IPS-20b (cell line): ENCODE data around the gene SLC25A22.
A peak's percentile ranks its signal among the peaks of the same experiment; 100 is the strongest.

Experiments used
- H3K27ac ChIP-seq: one replicate; pipeline ENCODE4 v1.5.1; 2013; ENCODE audit warnings: low read length
- H3K27me3 ChIP-seq: 2 replicates; pipeline ENCODE4 v1.6.1; 2013; ENCODE audit warnings: mild to moderate bottlenecking, low read length, inconsistent platforms; ENCODE audit not compliant: insufficient read depth
- H3K36me3 ChIP-seq: 2 replicates; pipeline ENCODE4 v1.6.1; 2013; ENCODE audit warnings: low read depth, mild to moderate bottlenecking, inconsistent platforms, low read length, moderate library complexity; ENCODE audit not compliant: insufficient read depth
- H3K4me1 ChIP-seq: 2 replicates; pipeline ENCODE4 v1.6.1; 2013; ENCODE audit warnings: mild to moderate bottlenecking, control low read depth, inconsistent platforms, low read length, moderate library complexity; ENCODE audit not compliant: insufficient read depth
- H3K4me3 ChIP-seq: 2 replicates; pipeline ENCODE4 v1.5.1; 2013; ENCODE audit warnings: mild to moderate bottlenecking, low read length, inconsistent platforms
- H3K9ac ChIP-seq: 2 replicates; pipeline ENCODE4 v1.6.1; 2013; ENCODE audit warnings: low read depth, mild to moderate bottlenecking, inconsistent platforms, low read length, moderate library complexity
- H3K9me3 ChIP-seq: 2 replicates; pipeline ENCODE4 v1.6.1; 2013; ENCODE audit warnings: mild to moderate bottlenecking, low read depth, low read length, inconsistent platforms; ENCODE audit not compliant: insufficient read depth

SLC25A22 gene

GRCh38 chr11:762421-763072 is 35.5 kb downstream of the SLC25A22 start:
- no peak overlapping the region for H3K4me3 ChIP-seq
- no peaks in the 10 kb centered on the region for H3K9me3 ChIP-seq
- no peak overlapping the region for H3K27ac ChIP-seq
- H3K4me1 ChIP-seq, result no peaks in the 10 kb centered on the region
- peaks cover 95% of the 10 kb centered on the region for H3K36me3 ChIP-seq
- no peak overlapping the region for H3K9ac ChIP-seq
- no peaks in the 10 kb centered on the region for H3K27me3 ChIP-seq

DNA sequence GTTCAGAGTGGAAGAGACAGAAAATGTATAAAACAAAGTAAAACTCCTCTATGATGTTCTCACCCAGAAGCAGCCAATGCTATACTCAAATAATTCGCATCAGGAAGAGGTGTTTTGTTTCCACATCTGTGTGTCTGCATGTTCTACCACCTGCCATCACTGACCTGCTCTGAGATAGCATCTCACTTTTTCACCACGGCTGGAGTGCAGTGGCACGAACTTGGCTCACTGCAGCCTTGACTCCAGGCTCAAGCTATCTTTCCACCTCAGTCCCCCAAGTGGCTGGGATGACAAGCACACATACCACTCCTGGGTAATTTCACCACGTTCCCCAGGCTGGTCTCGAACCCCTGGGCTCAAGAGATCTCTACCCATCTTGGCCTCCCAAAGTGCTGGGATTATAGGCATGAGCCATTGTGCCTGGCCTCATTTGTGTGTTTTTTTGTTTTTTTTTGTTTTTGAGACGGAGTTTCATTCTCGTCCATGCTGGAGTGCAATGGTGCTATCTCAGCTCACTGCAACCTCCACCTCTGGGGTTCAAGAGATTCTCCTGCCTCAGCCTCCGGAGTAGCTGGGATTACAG is 36.5 kb downstream of the SLC25A22 start:
- H3K9ac ChIP-seq, result no peak overlapping the region

GRCh38 chr11:760236-760635 is 37.8 kb downstream of the SLC25A22 start:
- peaks cover 96% of the 10 kb centered on the region for H3K36me3 ChIP-seq
- H3K9ac ChIP-seq, result no peak overlapping the region

More for the DNA sequence above, 36.5 kb downstream of the SLC25A22 start:
- Histone ChIP-seq H3K36me3 (peaks cover 96% of the 10 kb centered on the region), H3K4me1 (no peaks in the 10 kb centered on the region), H3K27me3 (no peaks in the 10 kb centered on the region), H3K4me3 (no peak overlapping the region), H3K27ac (no peak overlapping the region), H3K9me3 (no peaks in the 10 kb centered on the region)

GRCh38 chr11:749731-750130 is 48.4 kb downstream of the SLC25A22 start:
- H3K4me1 ChIP-seq, result peaks cover 7% of the 10 kb centered on the region; the same call in 1 of the 2 replicates
- H3K9me3 ChIP-seq, result no peaks in the 10 kb centered on the region
- H3K36me3 ChIP-seq, result peaks cover 9% of the 10 kb centered on the region; the same call in 1 of the 2 replicates
- no peak overlapping the region for H3K4me3 ChIP-seq
- no peak overlapping the region for H3K27ac ChIP-seq
- H3K9ac ChIP-seq, result no peak overlapping the region
- H3K27me3 ChIP-seq, result no peaks in the 10 kb centered on the region

More at GRCh38 chr11:760236-760635, 37.8 kb downstream of the SLC25A22 start:
- Histone ChIP-seq H3K27ac (no peak overlapping the region), H3K4me3 (no peak overlapping the region), H3K4me1 (no peaks in the 10 kb centered on the region), H3K27me3 (no peaks in the 10 kb centered on the region), H3K9me3 (no peaks in the 10 kb centered on the region)

DNA sequence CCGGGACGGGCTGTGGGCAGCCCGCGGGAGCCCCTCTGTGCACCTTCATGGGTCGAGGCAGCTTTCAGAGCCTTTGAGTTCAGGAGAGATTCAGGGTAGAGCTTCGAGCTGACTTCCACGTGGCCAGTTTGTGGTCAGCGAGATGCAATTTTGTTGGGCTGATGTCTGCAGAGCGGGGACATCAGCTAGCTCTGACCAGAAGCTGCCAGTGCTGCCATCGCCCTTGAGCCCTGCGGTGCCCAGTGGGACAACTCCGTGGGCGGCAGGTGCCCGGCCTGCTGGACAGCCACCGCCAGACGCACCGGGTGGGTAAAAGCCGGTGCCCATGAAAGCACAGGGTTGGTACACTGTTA is 50.1 kb downstream of the SLC25A22 start:
- H3K9ac ChIP-seq, result peak overlapping the region; percentile 94
- peaks cover 9% of the 10 kb centered on the region; the same call in 1 of the 2 replicates for H3K36me3 ChIP-seq
- H3K9me3 ChIP-seq, result no peaks in the 10 kb centered on the region
- no peak overlapping the region for H3K27ac ChIP-seq
- no peaks in the 10 kb centered on the region for H3K27me3 ChIP-seq
- peaks cover 7% of the 10 kb centered on the region; the same call in 1 of the 2 replicates for H3K4me1 ChIP-seq
- H3K4me3 ChIP-seq, result peak overlapping the region; percentile 86

DNA sequence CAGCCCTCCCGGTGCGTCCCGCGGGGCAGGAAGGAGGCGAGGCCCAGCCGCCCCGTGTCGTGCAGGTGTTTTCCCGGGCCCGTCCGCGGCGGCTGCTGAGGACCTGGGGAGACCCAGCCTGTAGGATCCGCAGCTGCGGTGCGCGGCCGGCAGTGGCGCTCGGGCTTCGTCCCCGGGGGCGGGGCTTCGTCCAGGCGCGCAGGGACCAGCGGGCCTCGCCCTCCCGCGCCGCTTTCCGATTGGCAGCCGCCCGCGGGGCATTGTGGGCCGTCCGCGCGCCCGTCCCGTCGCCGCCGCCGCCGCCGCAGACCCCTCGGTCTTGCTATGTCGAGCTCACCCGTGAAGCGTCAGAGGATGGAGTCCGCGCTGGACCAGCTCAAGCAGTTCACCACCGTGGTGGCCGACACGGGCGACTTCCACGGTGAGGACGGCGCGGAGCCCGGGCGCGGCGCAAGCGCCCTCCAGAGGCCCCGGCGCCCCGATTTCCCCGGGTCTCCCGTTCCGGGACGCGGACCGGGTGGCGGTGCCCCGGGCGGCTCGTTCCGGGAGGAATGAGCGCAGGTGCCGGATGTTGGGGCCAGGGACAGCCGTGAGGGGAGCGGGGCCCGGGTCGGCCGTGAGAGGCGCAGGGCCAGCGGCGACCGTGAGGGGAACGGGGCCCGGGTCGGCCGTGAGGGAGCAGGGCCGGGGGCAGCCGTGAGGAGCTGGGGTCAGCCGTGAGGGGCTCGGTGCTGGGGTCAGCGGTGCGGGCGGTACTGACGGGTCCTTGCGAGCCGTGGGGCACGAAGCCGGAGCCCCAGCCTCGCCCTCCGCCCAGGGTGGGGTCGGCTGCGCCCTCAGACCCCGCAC is 50.7 kb downstream of the SLC25A22 start, which contains the start of gene TALDO1:
Gene TALDO1, plus strand, starts transcription at position 307 of the 849 bp plus-strand sequence. Its CDS starts 18 bp downstream, at position 325.
- Histone ChIP-seq H3K27me3 (no peaks in the 10 kb centered on the region), H3K9me3 (no peaks in the 10 kb centered on the region), H3K27ac (peak within 1 kb of the TSS; percentile 87), H3K4me3 (peak within 1 kb of the TSS; percentile 86), H3K9ac (peak within 1 kb of the TSS; percentile 94), H3K36me3 (peaks cover 5% of the 10 kb centered on the region; the same call in 1 of the 2 replicates), H3K4me1 (peaks cover 7% of the 10 kb centered on the region; the same call in 1 of the 2 replicates)

- H3K36me3 ChIP-seq, result peaks cover 3% of the 10 kb centered on the region; the same call in 1 of the 2 replicates
- H3K9ac ChIP-seq, result peak overlapping the region; percentile 94
- peak overlapping the region; percentile 87 for H3K27ac ChIP-seq
- no peaks in the 10 kb centered on the region for H3K27me3 ChIP-seq
- H3K9me3 ChIP-seq, result no peaks in the 10 kb centered on the region
- peak overlapping the region; percentile 86 for H3K4me3 ChIP-seq
- peaks cover 7% of the 10 kb centered on the region; the same call in 1 of the 2 replicates for H3K4me1 ChIP-seq
Measured at GRCh38 chr11:746289-747157, 51.6 kb downstream of the SLC25A22 start.

DNA sequence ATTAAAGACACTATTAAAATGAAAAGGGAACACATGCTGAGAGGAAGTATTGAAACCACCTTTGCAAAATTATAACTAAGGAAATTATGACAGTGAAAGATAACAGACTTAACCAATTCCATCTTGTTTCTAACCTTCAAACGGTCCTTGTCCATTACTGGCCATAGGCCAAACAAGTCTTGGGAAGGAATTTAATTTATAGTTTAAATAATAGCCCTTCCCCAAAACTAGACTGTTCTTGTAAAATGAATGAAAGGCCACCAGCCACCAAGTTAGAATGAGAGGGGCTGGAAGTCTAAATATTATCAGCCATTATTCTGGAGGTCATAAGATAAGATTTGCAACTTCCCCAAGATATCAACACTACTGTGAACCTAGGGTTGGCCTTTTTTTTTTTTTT is 52.7 kb downstream of the SLC25A22 start:
- peak overlapping the region; percentile 20; the same call in 1 of the 2 replicates for H3K9ac ChIP-seq
- peaks cover 7% of the 10 kb centered on the region; the same call in 1 of the 2 replicates for H3K4me1 ChIP-seq
- no peak overlapping the region for H3K4me3 ChIP-seq
- H3K9me3 ChIP-seq, result no peaks in the 10 kb centered on the region
- peaks cover 3% of the 10 kb centered on the region; the same call in 1 of the 2 replicates for H3K36me3 ChIP-seq
- H3K27ac ChIP-seq, result no peak overlapping the region
- no peaks in the 10 kb centered on the region for H3K27me3 ChIP-seq

- Histone ChIP-seq H3K4me1 (peaks cover 3% of the 10 kb centered on the region; the same call in 1 of the 2 replicates), H3K9ac (no peak overlapping the region), H3K4me3 (no peak overlapping the region), H3K27me3 (no peaks in the 10 kb centered on the region), H3K36me3 (no peaks in the 10 kb centered on the region), H3K27ac (no peak overlapping the region), H3K9me3 (no peaks in the 10 kb centered on the region)
Measured at GRCh38 chr11:742571-743201, 55.4 kb downstream of the SLC25A22 start.

DNA sequence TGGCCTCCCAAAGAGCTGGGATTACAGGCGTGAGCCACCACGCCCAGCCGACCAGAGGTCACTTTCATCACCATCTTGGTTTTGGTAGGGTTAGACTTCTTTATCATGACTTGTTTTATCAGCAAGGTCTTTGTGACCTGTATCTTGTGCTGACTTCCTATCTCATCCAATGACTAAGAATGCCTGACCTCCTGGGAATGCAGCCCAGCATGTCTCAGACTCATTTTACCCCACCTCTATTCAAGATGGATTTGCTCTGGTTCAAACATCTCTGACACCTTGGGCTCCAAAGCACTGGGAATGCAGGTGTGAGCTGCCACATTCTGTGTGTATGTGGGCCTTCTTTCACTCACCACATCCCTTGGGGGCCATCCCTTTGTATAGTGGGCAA is 55.9 kb downstream of the SLC25A22 start:
- H3K27ac ChIP-seq, result no peak overlapping the region
- H3K27me3 ChIP-seq, result no peaks in the 10 kb centered on the region
- peaks cover 3% of the 10 kb centered on the region; the same call in 1 of the 2 replicates for H3K4me1 ChIP-seq
- no peak overlapping the region for H3K4me3 ChIP-seq
- no peak overlapping the region for H3K9ac ChIP-seq
- H3K9me3 ChIP-seq, result no peaks in the 10 kb centered on the region
- H3K36me3 ChIP-seq, result no peaks in the 10 kb centered on the region
